IPS-NIHi7 (cell line): ENCODE results near the gene NKX2-4.
"Not testable (repeated sequence)": the region's sequence is repeated elsewhere in the genome, so short reads cannot be mapped to it uniquely, and the experiment has no call there.

ENCODE experiments used
- DNase-seq: peaks from one replicate; pipeline ENCODE4 v3.0.0; 2012; ENCODE audit warnings: mixed read lengths; ENCODE audit errors: extremely low spot score

NKX2-4 gene

DNA sequence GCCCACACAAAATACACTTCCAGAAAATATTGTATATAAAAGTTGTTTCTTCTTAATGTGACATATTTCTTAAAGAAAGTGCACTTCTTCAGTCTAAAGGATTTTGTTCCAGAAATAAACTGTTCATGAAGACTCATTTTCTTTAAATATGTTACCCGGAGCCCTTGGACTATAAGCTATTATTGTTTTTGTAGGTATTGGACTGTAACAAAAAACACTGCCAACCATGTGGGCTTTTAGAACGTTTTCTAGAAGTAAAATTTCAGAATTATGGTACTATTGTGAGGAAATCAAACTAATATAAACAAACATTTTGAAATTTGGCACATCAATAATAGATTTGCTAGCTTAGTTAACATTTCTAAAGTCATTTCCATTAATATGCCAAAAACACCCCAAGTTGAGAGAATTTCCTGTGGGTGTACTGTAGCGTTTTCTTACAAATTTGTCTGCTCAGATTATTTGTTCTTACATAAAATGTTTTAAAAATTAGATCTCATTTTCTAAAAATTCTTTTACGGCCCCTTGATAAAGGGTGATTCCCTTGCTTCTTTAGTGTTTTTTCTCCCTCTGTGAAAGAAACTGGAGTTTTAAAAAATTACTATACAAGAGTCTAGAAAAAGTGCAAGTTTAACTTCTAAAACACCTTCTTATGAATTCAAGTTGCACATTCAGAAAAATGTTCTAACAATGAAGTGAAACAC is 3.4 kb downstream of the NKX2-4 start:
- no peak for DNase-seq

- no peak for DNase-seq
These were observed 4.2 kb downstream of the NKX2-4 start for GRCh38 chr20:21393166-21393565.

- peak; percentile 12 for DNase-seq
These were observed 5.4 kb downstream of the NKX2-4 start for GRCh38 chr20:21391972-21392352.

- DNase-seq: peak; percentile 56
These were observed 5.9 kb downstream of the NKX2-4 start for GRCh38 chr20:21391185-21391971.

DNA sequence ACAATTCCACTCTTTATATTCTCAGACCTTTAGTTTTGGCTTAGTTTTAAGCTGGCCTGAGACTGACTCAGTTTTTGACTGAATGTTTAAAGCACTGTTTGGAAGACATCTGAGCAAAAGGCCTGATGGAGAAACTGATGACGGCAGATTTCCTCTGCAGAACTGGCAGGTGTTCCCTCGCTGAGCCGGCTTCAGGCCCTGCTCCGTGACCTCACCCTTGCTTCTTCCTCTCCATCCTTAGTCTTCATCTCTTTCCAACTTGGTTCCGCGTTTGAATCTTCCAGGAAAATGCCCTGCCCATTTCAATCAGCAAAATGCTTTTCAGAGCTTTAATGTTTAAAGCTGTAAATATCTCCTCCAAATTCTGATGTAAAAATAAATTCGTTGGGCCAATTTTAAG is 6.6 kb downstream of the NKX2-4 start:
- DNase-seq: no peak

DNA sequence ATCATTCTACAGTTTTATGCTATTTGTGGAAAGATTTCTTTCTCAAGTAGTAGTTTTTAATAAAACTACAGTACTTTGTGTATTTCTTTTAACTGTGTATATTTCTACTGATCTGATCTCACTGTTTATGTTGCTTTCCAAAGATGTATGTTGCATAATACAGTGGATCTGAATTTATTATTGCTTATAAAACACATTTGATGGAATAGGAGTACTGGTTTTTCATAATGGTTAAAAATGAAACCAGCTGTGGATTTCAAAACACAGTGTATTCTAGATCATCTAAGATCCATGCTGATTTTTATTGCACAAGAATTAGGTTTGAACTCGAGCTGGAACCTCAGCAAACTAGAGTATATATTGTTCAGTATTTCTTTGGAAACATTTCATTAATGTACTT is 8.0 kb downstream of the NKX2-4 start:
- no peak for DNase-seq

GRCh38 chr20:21388566-21388965 is 8.8 kb downstream of the NKX2-4 start:
- DNase-seq: no peak

GRCh38 chr20:21387528-21387927 is 9.8 kb downstream of the NKX2-4 start:
- no peak for DNase-seq

DNA sequence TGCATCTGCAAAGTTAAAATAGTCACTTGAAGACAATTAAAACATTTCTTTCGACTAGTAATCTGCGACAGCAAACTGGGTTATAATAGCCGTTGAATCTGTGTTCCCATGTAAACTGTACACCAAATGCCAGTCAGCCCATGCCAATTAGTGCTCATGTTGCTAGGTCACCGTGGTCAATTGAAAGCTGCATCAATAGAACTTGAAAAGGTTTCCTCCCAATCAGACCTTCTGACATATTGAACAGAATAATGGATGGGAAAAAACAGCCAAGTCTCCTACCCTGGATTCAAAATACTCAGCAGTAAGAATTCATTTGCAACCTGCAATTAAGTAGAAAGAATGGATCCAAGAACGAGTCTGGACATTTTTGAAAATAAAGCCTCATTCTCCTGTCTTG is 11.2 kb downstream of the NKX2-4 start:
- DNase-seq: no peak

DNA sequence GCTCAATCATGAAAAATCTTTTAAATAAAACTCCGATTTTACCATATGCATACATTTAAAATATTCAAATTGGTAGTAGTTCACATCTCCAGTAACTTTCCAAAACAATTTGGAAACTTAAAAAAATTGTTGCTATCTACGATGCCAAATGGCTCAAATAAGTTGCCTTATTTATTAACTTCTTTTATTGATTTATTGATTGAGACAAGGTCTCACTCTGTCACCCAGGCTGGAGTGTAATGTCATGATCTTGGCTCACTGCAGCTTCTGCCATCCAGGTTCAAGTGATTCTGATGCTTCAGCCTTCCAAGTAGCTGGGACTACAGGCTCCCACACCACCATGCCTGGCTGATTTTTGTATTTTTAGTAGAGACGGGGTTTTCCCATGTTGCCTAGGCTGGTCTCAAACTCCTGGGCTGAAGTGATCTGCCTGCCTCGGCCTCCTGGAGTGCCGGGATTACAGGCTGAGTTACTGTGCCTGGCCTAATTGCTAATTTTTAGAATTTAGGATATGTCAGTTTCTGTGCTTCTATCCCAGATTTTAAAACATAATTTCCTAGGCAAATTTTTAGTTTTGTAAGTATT is 12.9 kb downstream of the NKX2-4 start:
- DNase-seq: no peak

DNA sequence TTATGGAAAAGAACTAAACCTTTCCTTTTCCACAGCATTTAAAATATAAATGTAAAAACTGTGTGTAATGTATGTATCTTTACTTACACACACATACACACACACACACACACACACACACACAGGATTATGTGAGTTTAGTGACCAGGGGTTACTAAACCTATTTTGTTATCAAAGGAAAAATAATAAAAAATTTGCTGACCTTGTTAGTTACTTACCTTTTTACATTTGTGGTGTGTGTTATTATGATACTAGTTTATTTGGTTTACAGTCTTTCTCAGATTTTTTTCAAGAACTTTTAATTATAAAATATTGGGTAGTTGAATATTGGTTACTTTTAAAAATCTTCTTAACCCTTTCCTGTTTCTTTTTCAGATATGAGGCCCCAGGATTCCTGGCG is 15.7 kb downstream of the NKX2-4 start:
- no peak for DNase-seq

- DNase-seq: no peak
These were observed 16.6 kb downstream of the NKX2-4 start for GRCh38 chr20:21380711-21381110.

GRCh38 chr20:21378259-21378658 is 19.1 kb downstream of the NKX2-4 start:
- DNase-seq: no peak

DNA sequence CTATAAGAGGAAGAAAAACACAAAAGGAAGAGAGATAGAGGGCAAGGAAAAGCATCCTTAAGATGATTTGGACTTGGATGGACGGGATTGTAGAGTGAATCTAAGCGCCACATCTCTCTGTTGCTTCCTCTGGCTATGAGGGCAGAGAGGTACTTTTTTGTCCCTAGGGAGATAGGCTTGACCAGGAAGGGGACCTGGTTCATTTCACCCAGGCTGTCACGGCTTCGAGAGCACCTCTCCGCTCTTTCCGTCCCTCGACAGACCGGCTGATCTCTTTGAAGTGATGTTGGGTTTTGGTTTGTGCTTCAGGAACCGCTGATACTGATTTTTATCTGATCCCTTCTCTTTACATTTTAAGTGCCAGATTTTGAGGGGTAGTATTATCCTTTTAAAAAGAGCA is 19.6 kb downstream of the NKX2-4 start:
- DNase-seq: no peak

- no peak for DNase-seq
These were observed 20.7 kb downstream of the NKX2-4 start for GRCh38 chr20:21376626-21377025.

- no peak for DNase-seq
These were observed 23.9 kb downstream of the NKX2-4 start for GRCh38 chr20:21373436-21373835.

DNA sequence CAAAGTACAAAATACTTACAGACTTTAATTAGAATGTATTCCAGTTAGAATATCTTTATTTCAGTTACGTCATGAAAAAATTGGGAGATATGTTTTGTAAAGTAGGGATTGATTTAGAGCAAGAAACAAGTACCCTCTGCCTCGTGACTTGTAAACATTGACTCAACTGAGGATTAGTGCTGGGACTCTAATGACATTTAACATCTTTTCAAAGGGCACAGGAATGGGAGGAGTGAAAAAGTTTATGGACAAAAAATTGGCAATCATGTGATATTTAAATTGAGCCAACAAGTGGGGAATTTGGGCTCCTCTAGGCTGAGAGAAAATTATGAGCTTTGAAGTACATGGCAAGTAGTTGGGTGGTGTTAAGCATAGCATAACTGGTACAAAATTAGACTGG is 25.3 kb downstream of the NKX2-4 start:
- no peak for DNase-seq

- DNase-seq: no peak
These were observed 26.1 kb downstream of the NKX2-4 start for GRCh38 chr20:21371193-21371592.

- no peak for DNase-seq
These were observed 28.5 kb downstream of the NKX2-4 start for GRCh38 chr20:21368791-21369190.

DNA sequence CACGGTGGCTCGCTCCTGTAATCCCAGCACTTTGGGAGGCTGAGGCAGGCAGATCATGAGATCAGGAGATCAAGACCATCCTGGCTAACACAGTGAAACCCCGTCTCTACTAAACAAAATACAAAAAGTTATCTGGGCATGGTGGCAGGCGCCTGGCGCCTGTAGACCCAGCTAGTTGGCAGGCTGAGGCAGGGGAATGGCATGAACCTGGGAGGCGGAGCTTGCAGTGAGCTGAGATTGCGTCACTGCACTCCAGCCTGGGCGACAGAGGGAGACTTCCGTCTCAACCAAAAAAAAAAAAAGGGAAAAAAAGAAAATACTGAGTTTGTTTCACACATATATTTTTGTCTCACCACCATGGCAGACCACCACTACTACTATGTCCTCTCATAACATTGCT is 31.1 kb downstream of the NKX2-4 start:
- not testable (repeated sequence) for DNase-seq

DNA sequence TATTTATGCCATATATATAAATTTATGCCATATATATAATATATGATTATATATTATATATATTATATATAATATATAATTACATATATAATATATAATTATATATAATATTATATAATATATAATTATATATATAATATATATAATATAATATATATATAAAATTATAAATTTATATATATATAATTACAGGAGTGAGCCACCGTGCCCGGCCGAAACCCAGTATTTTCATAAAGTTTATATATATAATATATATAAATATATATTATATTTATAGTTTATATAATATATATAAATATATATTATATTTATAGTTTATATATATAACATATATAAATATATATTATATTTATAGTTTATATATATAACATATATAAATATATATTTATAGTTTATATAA is 31.6 kb downstream of the NKX2-4 start:
- no peak for DNase-seq

DNA sequence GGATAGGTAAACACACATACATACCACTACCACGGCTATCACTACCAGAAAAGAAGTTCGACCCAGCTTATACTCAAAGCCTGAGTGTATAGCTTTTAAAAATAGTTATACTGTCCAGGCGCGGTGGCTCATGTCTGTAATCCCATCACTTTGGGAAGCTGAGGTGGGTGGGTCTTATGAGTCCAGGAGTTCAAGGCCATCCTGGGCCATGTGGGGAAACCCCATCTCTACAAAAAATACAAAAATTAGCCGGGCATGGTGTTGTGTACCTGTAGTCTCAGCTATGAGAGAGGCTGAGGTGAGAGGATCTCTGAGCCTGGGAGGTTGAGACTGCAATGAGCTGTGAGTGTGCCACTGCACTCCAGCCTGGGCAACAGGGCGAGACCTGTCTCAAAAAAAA is 32.9 kb downstream of the NKX2-4 start:
- DNase-seq: no peak

DNA sequence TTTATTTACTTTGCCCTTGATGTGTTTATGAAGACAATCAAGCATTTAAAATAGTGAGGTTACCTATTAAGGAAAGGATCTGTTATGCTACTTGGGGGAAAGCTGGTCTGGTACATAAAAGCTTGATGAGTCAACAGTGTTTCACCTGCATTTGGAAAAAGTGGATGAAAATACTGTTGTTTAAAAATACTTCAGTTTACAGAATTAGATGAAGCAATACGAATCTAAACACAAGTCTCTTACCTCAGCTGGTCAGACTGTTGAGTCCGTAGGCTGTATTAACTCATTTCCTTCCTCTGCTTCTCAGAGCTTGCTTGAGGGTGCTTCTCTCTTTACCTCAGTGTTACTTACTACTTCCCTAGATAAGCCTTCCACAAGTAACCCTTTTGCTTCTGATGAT is 36.1 kb downstream of the NKX2-4 start:
- DNase-seq: no peak
